ENCODE measurements around the gene GNB1L. TPM values are rescaled to one million over a fixed set of nuclear protein-coding genes. Genes with fewer than 3 reads are reported as not detected.

Gene GNB1L
- total and polyA plus RNA-seq, 8 donors = 2.1 to 4.8 (median 3.6) TPM

DNA sequence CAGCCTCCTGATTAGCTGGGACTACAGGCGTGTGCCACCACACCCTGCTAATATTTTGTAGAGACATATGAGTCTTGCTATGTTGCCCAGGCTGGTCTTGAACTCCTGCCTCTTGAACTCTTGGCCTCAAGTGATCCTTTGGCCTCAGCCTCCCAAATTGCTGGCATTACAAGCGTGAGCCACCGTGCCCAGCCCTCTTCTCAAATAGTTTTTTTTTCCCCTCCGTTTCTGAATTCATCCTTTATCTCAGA lies 82.3 kb downstream of the GNB1L start:
- DNase-seq = peak in 1 of 6 donors; percentile 9

DNA sequence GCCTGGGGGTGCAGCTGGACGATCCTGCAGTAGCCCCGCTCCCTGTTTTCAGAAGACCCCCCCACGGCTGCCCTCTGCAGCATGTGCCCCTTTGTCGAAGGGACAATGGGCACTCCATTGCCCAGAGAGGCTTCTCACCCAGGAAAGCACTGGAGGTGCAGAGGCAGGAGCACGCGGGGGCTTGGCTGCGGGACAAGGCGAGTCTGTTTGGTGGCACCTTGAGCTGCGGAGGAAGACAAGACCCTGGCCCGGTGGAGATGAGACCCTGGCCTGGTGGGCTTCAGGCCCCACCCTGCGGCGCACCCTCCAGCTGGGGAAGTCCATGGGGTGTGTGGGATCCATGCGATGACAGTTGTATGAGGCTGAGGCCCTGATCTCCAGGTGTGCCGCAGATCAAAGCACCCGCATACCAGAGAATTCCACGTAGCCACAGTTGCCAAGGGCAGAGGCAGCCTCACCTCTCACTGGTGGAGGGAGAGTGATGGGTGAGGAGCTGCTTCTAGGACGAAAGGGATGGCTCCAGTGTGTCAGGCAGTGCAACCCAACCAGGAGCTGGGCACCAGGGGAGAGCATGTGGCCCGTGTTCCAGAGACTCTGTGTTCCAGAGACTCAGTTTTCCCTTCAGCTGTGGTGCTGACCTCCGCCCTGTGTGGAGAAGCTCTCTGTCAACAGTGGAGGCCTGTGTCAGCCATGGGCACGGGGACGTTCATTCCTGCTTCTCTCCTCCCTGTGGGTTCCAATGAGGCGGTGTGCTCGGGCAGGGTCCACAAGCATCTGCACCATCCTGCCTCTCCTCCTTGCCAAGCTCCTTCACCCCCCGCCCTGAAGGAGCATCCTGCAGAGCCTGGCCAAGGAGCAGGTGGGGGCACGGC lies 84.1 kb downstream of the GNB1L start:
- peaks cover 0 to 5% (median 0%) of the 10 kb centered on the region in 3 donors for H3K4me1 ChIP-seq
- WGBS, 2 donors = 52 to 66% methylated on average over 25 of the region's 25 CpGs
- DNase-seq (peak in 3 of 6 donors; percentile 12 to 41 (median 35)), ATAC-seq (no peak), FAIRE-seq (no peak)
- peaks cover 0 to 36% (median 11%) of the 10 kb centered on the region in 4 donors for H3K27me3 ChIP-seq
- intact Hi-C loops (cut with DNase I) = no loop called here
- H3K27ac ChIP-seq = no peak overlapping the region
- H3K9me3 ChIP-seq = no peaks in the 10 kb centered on the region
- H3K36me3 ChIP-seq = no peaks in the 10 kb centered on the region
- H3K4me3 ChIP-seq = no peak overlapping the region
- TF ChIP-seq CTCF (IDR thresholded peaks at IDR 0.05) = no peak

More for the DNA sequence above, 82.3 kb downstream of the GNB1L start:
- TF ChIP-seq CTCF (IDR thresholded peaks at IDR 0.05) = no peak
- Histone ChIP-seq H3K4me3 (no peak overlapping the region), H3K9me3 (no peaks in the 10 kb centered on the region), H3K4me1 (no peaks in the 10 kb centered on the region), H3K27me3 (peaks cover 0 to 29% (median 7%) of the 10 kb centered on the region in 4 donors), H3K27ac (no peak overlapping the region), H3K36me3 (no peaks in the 10 kb centered on the region)
- intact Hi-C loops (cut with DNase I) = no loop called here
- ATAC-seq = no peak
- FAIRE-seq = no peak
- WGBS, 2 donors = 40 to 42% methylated on average over 4 of the region's 4 CpGs

DNA sequence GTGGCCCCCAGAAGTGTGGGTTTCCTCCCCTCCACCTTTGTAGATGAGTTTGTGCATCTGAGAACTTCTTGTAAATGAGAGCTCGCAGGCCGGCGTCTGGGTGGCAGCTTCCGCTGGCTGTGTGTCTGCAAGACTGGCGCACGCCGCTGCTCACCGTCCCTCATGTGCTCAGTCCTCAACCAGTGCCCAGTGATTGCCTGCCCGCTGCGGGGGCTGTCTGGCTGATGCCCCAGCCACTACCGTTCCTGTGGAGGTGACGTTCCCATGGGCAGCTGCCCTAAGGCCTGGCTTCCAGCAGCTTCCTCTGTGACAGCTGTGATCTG lies 85.3 kb downstream of the GNB1L start:
- TF ChIP-seq CTCF (IDR thresholded peaks at IDR 0.05) = no peak
- no peak for FAIRE-seq
- Histone ChIP-seq H3K4me3 (no peak overlapping the region), H3K9me3 (no peaks in the 10 kb centered on the region), H3K36me3 (no peaks in the 10 kb centered on the region), H3K27me3 (peaks cover 0 to 43% (median 11%) of the 10 kb centered on the region in 4 donors), H3K4me1 (peaks cover 0 to 5% (median 0%) of the 10 kb centered on the region in 3 donors), H3K27ac (no peak overlapping the region)
- ATAC-seq = no peak
- DNase-seq = peak in 1 of 6 donors; percentile 45
- 82 to 86% methylated on average over 11 to 12 of the region's 12 CpGs for WGBS, 2 donors
- intact Hi-C loops (cut with DNase I) = no loop called here

GRCh38 chr22:19767427-19768341 lies 87.0 kb downstream of the GNB1L start:
- Histone ChIP-seq H3K27me3 (peaks cover 0 to 43% (median 11%) of the 10 kb centered on the region in 4 donors), H3K4me3 (peak overlapping the region in 3 of 4 donors; percentile 15 to 45 (median 18)), H3K36me3 (no peaks in the 10 kb centered on the region), H3K27ac (no peak overlapping the region), H3K9me3 (no peaks in the 10 kb centered on the region), H3K4me1 (peaks cover 0 to 5% (median 0%) of the 10 kb centered on the region in 3 donors)
- intact Hi-C loops (cut with DNase I) = no loop called here
- 14 to 16% methylated on average over 35 of the region's 35 CpGs for WGBS, 2 donors
- ATAC-seq (peak; percentile 9 to 51 (median 24)), DNase-seq (peak in 2 of 6 donors; percentile 20 to 73), FAIRE-seq (no peak)
- no peak for TF ChIP-seq CTCF (IDR thresholded peaks at IDR 0.05)

All from pancreas (tissue), 10 donors.